IMR-90 (cell line): Measurements from ENCODE around the gene CPEB3. TPM values are rescaled to one million over a fixed set of nuclear protein-coding genes. Genes with fewer than 3 reads are reported as not detected.

Experiments used
- ATAC-seq: fragments of 200-7000 bp; cut with Tn5 transposase; 2 replicates; pipeline ENCODE4 v1.9.1; 2020; ENCODE audit warnings: low read depth, mild to moderate bottlenecking, moderate library complexity
- BruUV-seq: library from RNA; stranded (reverse); fragments of 400-500 nt; replicated peaks from 2 replicates; lab custom pipeline; 2021; lab: Mats Ljungman, UMichigan
- CTCF ChIA-PET: fragments of 300-600 bp; formaldehyde crosslinking; extraction: SDS; loops from one replicate; lab custom pipeline; 2021; ENCODE audit warnings: antibody characterized with exemption; lab: Yijun Ruan, JAX
- POLR2A ChIA-PET: fragments of 300-600 bp; sonication (Branson Sonifier 250); formaldehyde crosslinking; loops from one replicate; lab custom pipeline; 2022; ENCODE audit warnings: antibody characterized with exemption; ENCODE audit not compliant: unreplicated experiment; lab: Charles Lee
- DNase-seq: peaks from one replicate; pipeline ENCODE4 v3.0.0; 2013
- H2AFZ ChIP-seq: replicated peaks from 2 replicates; pipeline ENCODE3; 2013; ENCODE audit warnings: low read length, mild to moderate bottlenecking; ENCODE audit not compliant: poor library complexity
- H2AK5ac ChIP-seq: 2 replicates; pipeline ENCODE4 v1.6.1; 2013; ENCODE audit warnings: low read depth, low read length, inconsistent platforms
- H2AK9ac ChIP-seq: replicated peaks from 2 replicates; pipeline ENCODE3; 2013; ENCODE audit warnings: mild to moderate bottlenecking, low read depth, low read length, moderate library complexity; ENCODE audit not compliant: poor library complexity
- H2BK120ac ChIP-seq: 2 replicates; pipeline ENCODE4 v1.6.1; 2013; ENCODE audit warnings: low read depth, low read length, inconsistent platforms
- H2BK15ac ChIP-seq: 3 replicates; pipeline ENCODE4 v1.6.1; 2013; ENCODE audit warnings: low read depth, low read length, inconsistent platforms
- H2BK20ac ChIP-seq: 2 replicates; pipeline ENCODE4 v1.6.1; 2013; ENCODE audit warnings: low read depth, mild to moderate bottlenecking, inconsistent platforms, low read length, moderate library complexity
- H2BK5ac ChIP-seq: 2 replicates; pipeline ENCODE4 v1.6.1; 2013; ENCODE audit warnings: mild to moderate bottlenecking, low read depth, low read length, inconsistent platforms; ENCODE audit not compliant: poor library complexity, severe bottlenecking
- H3K14ac ChIP-seq: replicated peaks from 2 replicates; pipeline ENCODE4 v1.6.1; 2013; ENCODE audit warnings: low read depth, low read length, inconsistent platforms
- H3K18ac ChIP-seq: 2 replicates; pipeline ENCODE4 v1.6.1; 2013; ENCODE audit warnings: low read depth, low read length, control low read depth
- H3K23ac ChIP-seq: 2 replicates; pipeline ENCODE4 v1.6.1; 2013; ENCODE audit warnings: low read depth, low read length, inconsistent platforms
- H3K27ac ChIP-seq: 2 replicates; pipeline ENCODE4 v1.5.1; 2013; ENCODE audit warnings: mild to moderate bottlenecking, control low read depth, low read length; ENCODE audit not compliant: insufficient read depth
- H3K27me3 ChIP-seq: 2 replicates; pipeline ENCODE4 v1.6.1; 2013; ENCODE audit warnings: low read length; ENCODE audit not compliant: control insufficient read depth, insufficient read depth
- H3K36me3 ChIP-seq: 2 replicates; pipeline ENCODE4 v1.6.1; 2013; ENCODE audit warnings: low read length, mixed read lengths; ENCODE audit not compliant: control insufficient read depth, insufficient read depth
- H3K4ac ChIP-seq: 2 replicates; pipeline ENCODE4 v1.6.1; 2013; ENCODE audit warnings: low read depth, low read length, inconsistent platforms
- H3K4me1 ChIP-seq: 2 replicates; pipeline ENCODE4 v1.6.1; 2013; ENCODE audit warnings: low read length, mixed read lengths; ENCODE audit not compliant: control insufficient read depth, insufficient read depth
- H3K4me2 ChIP-seq: 2 replicates; pipeline ENCODE4 v1.6.1; 2013; ENCODE audit warnings: low read depth, mild to moderate bottlenecking, control low read depth, low read length, moderate library complexity
- H3K4me3 ChIP-seq: 2 replicates; pipeline ENCODE4 v1.5.1; 2013; ENCODE audit warnings: low read depth, mild to moderate bottlenecking, control low read depth, low read length, moderate library complexity; ENCODE audit not compliant: insufficient read depth
- H3K56ac ChIP-seq: 2 replicates; pipeline ENCODE4 v1.6.1; 2013; ENCODE audit warnings: low read length, inconsistent platforms; ENCODE audit not compliant: insufficient read depth; ENCODE audit errors: extremely low read depth
- H3K79me1 ChIP-seq, 2 experiments: 2 replicates each; pipeline ENCODE4 v1.6.1; 2013; ENCODE audit warnings: low read length in 2 of 2, inconsistent platforms in 1 of 2, low read depth in 1 of 2
- H3K9ac ChIP-seq: 2 replicates; pipeline ENCODE4 v1.6.1; 2013; ENCODE audit warnings: low read depth, low read length, control low read depth
- H3K9me1 ChIP-seq: 2 replicates; pipeline ENCODE4 v1.6.1; 2013; ENCODE audit warnings: low read length, inconsistent platforms; ENCODE audit not compliant: insufficient read depth
- H3K9me3 ChIP-seq: 2 replicates; pipeline ENCODE4 v1.6.1; 2013; ENCODE audit warnings: low read length; ENCODE audit not compliant: control insufficient read depth, insufficient read depth
- H4K20me1 ChIP-seq: 2 replicates; pipeline ENCODE4 v1.6.1; 2013; ENCODE audit warnings: low read length, inconsistent platforms; ENCODE audit not compliant: insufficient read depth
- H4K5ac ChIP-seq: 2 replicates; pipeline ENCODE4 v1.6.1; 2013; ENCODE audit warnings: mild to moderate bottlenecking, low read depth, low read length, control low read depth
- H4K8ac ChIP-seq, 2 experiments: 2 replicates each; pipeline ENCODE4 v1.6.1; 2013; ENCODE audit warnings: low read depth in 2 of 2, low read length in 2 of 2, control low read depth in 1 of 2, inconsistent platforms in 1 of 2
- H4K91ac ChIP-seq: 2 replicates; pipeline ENCODE4 v1.6.1; 2013; ENCODE audit warnings: low read depth, low read length, inconsistent platforms; ENCODE audit not compliant: insufficient read depth
- CHD1 ChIP-seq: IDR thresholded peaks from 2 replicates; pipeline ENCODE4 v1.6.1; 2012; ENCODE audit warnings: low read depth, low read length, improper control_type of control experiment
- FOS ChIP-seq: fragments of 150-350 bp; IDR thresholded peaks from 2 replicates; pipeline ENCODE4 v1.6.1; 2016; ENCODE audit warnings: low read depth, low read length
- MAFK ChIP-seq: IDR thresholded peaks from 2 replicates; pipeline ENCODE4 v1.6.1; 2012; ENCODE audit warnings: low read depth, low read length, improper control_type of control experiment
- MXI1 ChIP-seq: IDR thresholded peaks from 2 replicates; pipeline ENCODE4 v1.6.1; 2012; ENCODE audit warnings: low read depth, mild to moderate bottlenecking, low read length, moderate library complexity, borderline replicate concordance
- POLR2A ChIP-seq: IDR thresholded peaks from 2 replicates; pipeline ENCODE4 v1.6.1; 2012; ENCODE audit warnings: mild to moderate bottlenecking, low read depth, low read length
- WGBS, 2 experiments: methylation state at CpG; one replicate each; pipeline versions ENCODE4 v1.1.5 to v1.1.7; 2013; ENCODE audit warnings: missing lambda C conversion rate in 2 of 2; ENCODE audit not compliant: insufficient read length in 1 of 2; ENCODE audit errors: extremely low coverage in 2 of 2; 5-methylcytosine and 5-hydroxymethylcytosine counted together
- dilution Hi-C: fragments of 300-500 bp; cut with HindIII; formaldehyde crosslinking; loops from one replicate; pipeline ENCODE4 v1.14.3; 2018; ENCODE audit warnings: low sequenced_read_pairs; ENCODE audit not compliant: unreplicated experiment
- in situ Hi-C: fragments of 300-500 bp; cut with MboI; formaldehyde crosslinking; loops from 3 replicates; pipeline ENCODE4 v1.14.3; 2019; ENCODE audit warnings: low sequenced_read_pairs, inconsistent platforms, mixed read lengths
- intact Hi-C: fragments of 100-400 bp; cut with micrococcal nuclease; formaldehyde crosslinking; loops from 2 replicates; pipeline ENCODE4 v1.10.0; 2022
- polyA plus RNA-seq, 3 experiments: library from polyadenylated mRNA; depleted of rRNA; stranded (reverse); fragments of >200 nt; gene quantifications; 2 replicates each; pipeline ENCODE4 v1.2.3, GENCODE V29; 2012; ENCODE audit warnings: low replicate concordance in 1 of 3
- total RNA-seq: library from RNA; depleted of rRNA; stranded (reverse); fragments of >200 nt; gene quantifications from 2 replicates; pipeline ENCODE4 v1.2.3, GENCODE V29; 2012
- TF ChIP-seq, protein P1 (sequence below): conservative IDR thresholded peaks from 2 replicates; pipeline ENCODE4 v1.5.1; 2012; ENCODE audit warnings: mild to moderate bottlenecking, low read depth, low read length, improper control_type of control experiment
- TF ChIP-seq, protein P2 (sequence below): fragments of 150-350 bp; IDR thresholded peaks from 2 replicates; pipeline ENCODE4 v1.6.1; 2016; ENCODE audit warnings: low read depth, mild to moderate bottlenecking, low read length, moderate library complexity, borderline replicate concordance

The CPEB3 gene
- total and polyA plus RNA-seq, 2 of the 4 experiments (the other 2 are of a cell fraction): 0.18 to 0.36 TPM

DNA sequence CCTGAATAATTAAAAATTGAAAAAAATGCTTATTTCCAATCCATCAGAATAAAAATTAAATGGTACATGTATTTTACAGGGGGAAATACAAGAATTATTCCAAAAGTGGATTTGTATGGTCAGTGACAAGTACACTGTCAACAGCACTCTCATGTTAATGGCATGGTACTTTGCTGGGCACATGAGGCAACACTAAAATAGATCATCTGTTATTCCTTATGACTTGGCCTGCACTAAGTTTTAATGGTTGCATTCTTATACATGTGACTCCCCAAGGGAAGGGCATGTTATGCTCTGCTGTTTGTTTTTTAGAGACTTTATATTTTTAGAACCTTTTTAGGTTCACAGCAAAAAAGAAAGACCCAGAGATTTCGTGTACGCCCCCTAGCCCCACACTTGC is 128.3 kb downstream of the CPEB3 start:
- dilution Hi-C loops: no loop called here

More for the DNA sequence above, 128.3 kb downstream of the CPEB3 start:
- ChIA-PET POLR2A (no interaction called here), CTCF (no interaction called here)
- H3K27me3 ChIP-seq: no peaks in the 10 kb centered on the region
- no peaks in the 10 kb centered on the region for H3K79me1 ChIP-seq
- H2BK20ac ChIP-seq: no peak overlapping the region
- H3K14ac ChIP-seq: no peak overlapping the region
- no peak overlapping the region for H2BK15ac ChIP-seq
- no peak overlapping the region for H3K56ac ChIP-seq
- DNase-seq (no peak), ATAC-seq (no peak)
- no peaks in the 10 kb centered on the region for H3K4me1 ChIP-seq
- H2BK120ac ChIP-seq: no peak overlapping the region
- H3K9ac ChIP-seq: no peak overlapping the region
- no peak overlapping the region for H2AK9ac ChIP-seq
- TF ChIP-seq MXI1 (no peak), POLR2A (no peak), CHD1 (no peak), FOS (no peak), MAFK (no peak)
- TF ChIP-seq, protein P1, sequence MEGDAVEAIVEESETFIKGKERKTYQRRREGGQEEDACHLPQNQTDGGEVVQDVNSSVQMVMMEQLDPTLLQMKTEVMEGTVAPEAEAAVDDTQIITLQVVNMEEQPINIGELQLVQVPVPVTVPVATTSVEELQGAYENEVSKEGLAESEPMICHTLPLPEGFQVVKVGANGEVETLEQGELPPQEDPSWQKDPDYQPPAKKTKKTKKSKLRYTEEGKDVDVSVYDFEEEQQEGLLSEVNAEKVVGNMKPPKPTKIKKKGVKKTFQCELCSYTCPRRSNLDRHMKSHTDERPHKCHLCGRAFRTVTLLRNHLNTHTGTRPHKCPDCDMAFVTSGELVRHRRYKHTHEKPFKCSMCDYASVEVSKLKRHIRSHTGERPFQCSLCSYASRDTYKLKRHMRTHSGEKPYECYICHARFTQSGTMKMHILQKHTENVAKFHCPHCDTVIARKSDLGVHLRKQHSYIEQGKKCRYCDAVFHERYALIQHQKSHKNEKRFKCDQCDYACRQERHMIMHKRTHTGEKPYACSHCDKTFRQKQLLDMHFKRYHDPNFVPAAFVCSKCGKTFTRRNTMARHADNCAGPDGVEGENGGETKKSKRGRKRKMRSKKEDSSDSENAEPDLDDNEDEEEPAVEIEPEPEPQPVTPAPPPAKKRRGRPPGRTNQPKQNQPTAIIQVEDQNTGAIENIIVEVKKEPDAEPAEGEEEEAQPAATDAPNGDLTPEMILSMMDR: no peak
- TF ChIP-seq, protein P2, sequence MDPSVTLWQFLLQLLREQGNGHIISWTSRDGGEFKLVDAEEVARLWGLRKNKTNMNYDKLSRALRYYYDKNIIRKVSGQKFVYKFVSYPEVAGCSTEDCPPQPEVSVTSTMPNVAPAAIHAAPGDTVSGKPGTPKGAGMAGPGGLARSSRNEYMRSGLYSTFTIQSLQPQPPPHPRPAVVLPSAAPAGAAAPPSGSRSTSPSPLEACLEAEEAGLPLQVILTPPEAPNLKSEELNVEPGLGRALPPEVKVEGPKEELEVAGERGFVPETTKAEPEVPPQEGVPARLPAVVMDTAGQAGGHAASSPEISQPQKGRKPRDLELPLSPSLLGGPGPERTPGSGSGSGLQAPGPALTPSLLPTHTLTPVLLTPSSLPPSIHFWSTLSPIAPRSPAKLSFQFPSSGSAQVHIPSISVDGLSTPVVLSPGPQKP: no peak
- no CpG with 5 or more reads among the region's 2 CpGs for WGBS, 2 experiments
- H4K91ac ChIP-seq: no peak overlapping the region
- no TSS peak for BruUV-seq
- in situ Hi-C loops (no loop called here), intact Hi-C loops (no loop called here)
- no peak overlapping the region for H2AK5ac ChIP-seq
- H3K9me3 ChIP-seq: peaks cover 7% of the 10 kb centered on the region; the same call in 1 of the 2 replicates
- H4K20me1 ChIP-seq: no peaks in the 10 kb centered on the region
- no peak overlapping the region for H3K23ac ChIP-seq
- H3K4ac ChIP-seq: no peak overlapping the region
- no peak overlapping the region for H3K4me3 ChIP-seq
- no peaks in the 10 kb centered on the region for H3K36me3 ChIP-seq
- H3K18ac ChIP-seq: no peak overlapping the region
- no peak overlapping the region for H3K4me2 ChIP-seq
- H4K8ac ChIP-seq: no peak overlapping the region
- H3K27ac ChIP-seq: no peak overlapping the region
- no peaks in the 10 kb centered on the region for H3K9me1 ChIP-seq
- no peak overlapping the region for H4K5ac ChIP-seq
- H2BK5ac ChIP-seq: no peak overlapping the region
- H2AFZ ChIP-seq: no peak overlapping the region
